ENCODE measurements around the gene PPIL4.
"Not testable (repeated sequence)": the region's sequence is repeated elsewhere in the genome, so short reads cannot be mapped to it uniquely, and the experiment has no call there.

The PPIL4 gene

DNA sequence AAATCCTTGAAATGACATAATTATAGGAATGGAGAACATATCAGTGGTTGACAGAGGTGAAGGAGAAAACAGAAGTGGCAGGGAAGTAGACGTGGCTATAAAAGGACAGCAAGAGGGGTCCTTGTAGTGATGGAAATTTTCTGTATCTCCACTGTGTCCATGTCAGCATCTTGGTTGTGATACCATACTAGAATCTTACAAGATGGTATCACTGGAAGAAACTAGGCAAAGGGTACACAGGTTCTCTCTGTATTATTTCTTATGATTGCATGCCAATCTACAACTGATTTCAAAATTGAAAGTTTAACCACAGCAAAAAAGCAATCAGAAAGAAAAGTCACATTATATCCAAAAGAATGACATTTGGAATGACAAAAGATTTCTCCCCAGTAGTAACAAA, 44.6 kb downstream of the PPIL4 start:
- no peak overlapping the region for H3K9ac ChIP-seq (ENCODE audit: low read depth in 1 of 2, low read length in 2 of 2)
- H3K36me3 ChIP-seq (ENCODE audit: control insufficient read depth in 2 of 2, insufficient read depth in 2 of 2, low read length in 2 of 2), result peaks cover 4 to 8% of the 10 kb centered on the region in 2 donors
- no peaks in the 10 kb centered on the region for H3K27me3 ChIP-seq (ENCODE audit: control insufficient read depth in 2 of 2, insufficient read depth in 2 of 2, low read length in 2 of 2)
- H3K4me1 ChIP-seq (ENCODE audit: control insufficient read depth in 2 of 2, insufficient read depth in 2 of 2, low read length in 2 of 2), result peaks cover 0 to 3% of the 10 kb centered on the region in 2 donors
- no peak overlapping the region for H3K27ac ChIP-seq (ENCODE audit: low read depth in 2 of 2, low read length in 2 of 2)
- no peaks in the 10 kb centered on the region for H3K9me3 ChIP-seq (ENCODE audit: control insufficient read depth in 2 of 2, low read length in 2 of 2)
- H3K4me3 ChIP-seq (ENCODE audit: low read length in 2 of 2), result no peak overlapping the region

DNA sequence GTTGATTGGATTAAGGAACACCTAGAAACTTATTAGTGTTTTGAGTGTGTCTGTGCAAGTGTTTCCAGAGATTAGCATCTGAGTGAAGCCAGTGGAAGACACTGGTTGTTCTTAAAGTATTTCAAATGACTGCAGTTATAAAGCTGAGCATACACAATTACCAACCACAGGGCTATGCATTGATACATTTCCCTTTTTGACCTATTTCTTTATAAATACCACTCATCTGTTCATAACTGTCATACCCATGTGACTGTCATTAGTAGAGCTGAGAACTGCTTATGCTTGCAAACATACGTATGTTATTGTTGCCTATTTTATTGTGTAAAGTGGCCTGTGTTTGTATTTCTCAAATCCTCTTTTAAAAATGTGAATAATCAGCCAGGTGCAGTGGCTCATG, 45.7 kb downstream of the PPIL4 start:
- Histone ChIP-seq H3K36me3 (ENCODE audit: control insufficient read depth in 2 of 2, insufficient read depth in 2 of 2, low read length in 2 of 2) (peaks cover under 1 to 8% of the 10 kb centered on the region in 2 donors), H3K27me3 (ENCODE audit: control insufficient read depth in 2 of 2, insufficient read depth in 2 of 2, low read length in 2 of 2) (no peaks in the 10 kb centered on the region), H3K4me3 (ENCODE audit: low read length in 2 of 2) (no peak overlapping the region), H3K27ac (ENCODE audit: low read depth in 2 of 2, low read length in 2 of 2) (no peak overlapping the region), H3K9ac (ENCODE audit: low read depth in 1 of 2, low read length in 2 of 2) (no peak overlapping the region), H3K9me3 (ENCODE audit: control insufficient read depth in 2 of 2, low read length in 2 of 2) (no peaks in the 10 kb centered on the region), H3K4me1 (ENCODE audit: control insufficient read depth in 2 of 2, insufficient read depth in 2 of 2, low read length in 2 of 2) (peaks cover 0 to 6% of the 10 kb centered on the region in 2 donors)

DNA sequence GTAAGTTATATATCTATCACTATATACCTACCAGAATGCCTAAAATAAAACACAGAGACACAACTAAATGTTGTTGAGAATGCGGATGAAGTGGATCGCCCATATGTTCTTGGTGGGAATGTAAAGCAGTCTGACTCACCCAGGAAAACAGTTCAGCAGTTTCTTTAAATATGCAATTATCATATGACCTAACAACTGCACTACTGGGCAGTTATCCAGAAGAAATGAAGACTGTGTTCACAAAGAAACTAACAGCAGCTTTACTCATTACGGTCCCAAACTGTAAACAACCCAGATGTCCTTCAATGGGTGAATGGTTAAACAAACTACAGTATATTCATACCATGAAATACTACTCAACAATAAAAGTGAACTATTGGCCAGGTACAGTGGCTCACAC, 46.8 kb downstream of the PPIL4 start:
- Histone ChIP-seq H3K27me3 (ENCODE audit: control insufficient read depth in 2 of 2, insufficient read depth in 2 of 2, low read length in 2 of 2) (no peaks in the 10 kb centered on the region), H3K4me1 (ENCODE audit: control insufficient read depth in 2 of 2, insufficient read depth in 2 of 2, low read length in 2 of 2) (peaks cover 0 to 13% of the 10 kb centered on the region in 2 donors), H3K36me3 (ENCODE audit: control insufficient read depth in 2 of 2, insufficient read depth in 2 of 2, low read length in 2 of 2) (peaks cover 0 to under 1% of the 10 kb centered on the region in 2 donors), H3K9me3 (ENCODE audit: control insufficient read depth in 2 of 2, low read length in 2 of 2) (no peaks in the 10 kb centered on the region), H3K9ac (ENCODE audit: low read depth in 1 of 2, low read length in 2 of 2) (no peak overlapping the region), H3K4me3 (ENCODE audit: low read length in 2 of 2) (no peak overlapping the region), H3K27ac (ENCODE audit: low read depth in 2 of 2, low read length in 2 of 2) (peak overlapping the region; percentile 48 to 56)

DNA sequence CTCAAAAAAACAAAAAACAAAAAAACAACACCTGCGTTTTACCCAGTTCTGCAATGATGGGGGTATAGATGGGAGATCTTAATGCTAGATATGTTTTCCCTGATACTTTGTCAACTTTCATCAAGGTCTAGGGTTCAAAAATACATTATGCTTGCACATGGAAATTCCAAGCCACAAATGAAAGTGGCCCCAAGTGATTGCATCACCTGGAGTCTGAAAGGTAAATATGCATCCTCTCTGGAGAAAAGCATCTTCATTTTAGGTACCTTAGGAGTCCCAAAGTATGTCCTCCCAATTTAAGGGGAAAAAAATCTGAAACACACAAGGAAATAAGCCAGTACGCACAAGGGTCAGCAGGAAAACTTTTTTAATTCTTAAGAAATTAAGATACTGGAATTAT, 48.5 kb downstream of the PPIL4 start:
- no peaks in the 10 kb centered on the region for H3K9me3 ChIP-seq (ENCODE audit: control insufficient read depth in 2 of 2, low read length in 2 of 2)
- peak overlapping the region in 1 of 2 donors; percentile 11 for H3K27ac ChIP-seq (ENCODE audit: low read depth in 2 of 2, low read length in 2 of 2)
- no peak overlapping the region for H3K4me3 ChIP-seq (ENCODE audit: low read length in 2 of 2)
- no peaks in the 10 kb centered on the region for H3K27me3 ChIP-seq (ENCODE audit: control insufficient read depth in 2 of 2, insufficient read depth in 2 of 2, low read length in 2 of 2)
- H3K36me3 ChIP-seq (ENCODE audit: control insufficient read depth in 2 of 2, insufficient read depth in 2 of 2, low read length in 2 of 2), result no peaks in the 10 kb centered on the region
- H3K4me1 ChIP-seq (ENCODE audit: control insufficient read depth in 2 of 2, insufficient read depth in 2 of 2, low read length in 2 of 2), result peaks cover 4 to 23% of the 10 kb centered on the region in 2 donors
- H3K9ac ChIP-seq (ENCODE audit: low read depth in 1 of 2, low read length in 2 of 2), result no peak overlapping the region

DNA sequence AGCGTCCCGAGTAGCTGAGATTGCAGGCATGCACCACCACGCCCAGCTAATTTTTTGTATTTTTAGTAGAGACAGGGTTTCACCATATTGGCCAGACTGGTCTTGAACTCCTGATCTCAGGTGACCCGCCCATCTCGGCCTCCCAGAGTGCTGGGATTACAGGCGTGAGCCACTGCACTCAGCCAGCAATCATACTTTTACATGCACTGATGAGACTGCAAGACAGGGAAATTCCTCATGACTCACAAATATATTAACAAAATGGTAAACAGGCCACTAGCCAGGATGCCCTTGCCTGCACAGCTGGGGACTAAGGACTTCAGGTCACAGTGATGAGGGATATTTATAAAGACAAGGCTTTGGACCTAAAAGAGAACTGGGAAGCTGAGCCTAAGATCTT, 49.2 kb downstream of the PPIL4 start:
- not testable (repeated sequence) for H3K9me3 ChIP-seq (ENCODE audit: control insufficient read depth in 2 of 2, low read length in 2 of 2); H3K9ac ChIP-seq (ENCODE audit: low read depth in 1 of 2, low read length in 2 of 2); H3K27me3 ChIP-seq (ENCODE audit: control insufficient read depth in 2 of 2, insufficient read depth in 2 of 2, low read length in 2 of 2); H3K4me3 ChIP-seq (ENCODE audit: low read length in 2 of 2); H3K36me3 ChIP-seq (ENCODE audit: control insufficient read depth in 2 of 2, insufficient read depth in 2 of 2, low read length in 2 of 2)
- Histone ChIP-seq H3K4me1 (ENCODE audit: control insufficient read depth in 2 of 2, insufficient read depth in 2 of 2, low read length in 2 of 2) (peaks cover 4 to 23% of the 10 kb centered on the region in 2 donors), H3K27ac (ENCODE audit: low read depth in 2 of 2, low read length in 2 of 2) (peak overlapping the region; percentile 11 to 45)

DNA sequence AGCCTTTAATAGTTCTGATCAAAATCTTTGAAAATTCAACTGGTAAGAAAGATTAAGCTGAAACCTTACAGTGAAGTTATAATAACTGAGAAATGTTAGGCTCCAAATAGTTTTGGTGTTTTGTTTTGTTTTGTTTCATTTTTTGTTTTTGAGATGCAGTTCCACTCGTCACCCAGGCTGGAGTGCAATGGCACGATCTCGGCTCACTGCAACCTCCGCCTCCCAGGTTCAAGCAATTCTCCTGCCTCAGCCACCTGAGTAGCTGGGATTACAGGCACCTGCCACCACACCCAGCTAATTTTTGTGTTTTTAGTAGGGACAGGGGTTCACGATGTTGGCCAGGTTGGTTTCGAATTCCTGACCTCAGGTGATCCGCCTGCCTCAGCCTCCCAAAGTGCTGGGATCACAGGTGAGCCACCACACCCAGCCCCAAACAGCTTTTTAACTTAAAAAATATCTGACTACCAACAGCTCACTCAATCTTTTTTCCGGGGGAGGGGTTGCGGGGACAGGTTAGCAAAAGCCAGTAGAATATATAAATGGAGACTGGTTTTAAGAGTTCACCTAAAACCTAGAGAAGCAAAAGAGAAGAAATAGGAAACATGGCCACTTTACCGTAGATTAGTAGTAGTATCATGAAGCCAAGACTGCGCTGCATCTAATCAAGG, 50.4 kb downstream of the PPIL4 start:
- H3K9ac ChIP-seq (ENCODE audit: low read depth in 1 of 2, low read length in 2 of 2); H3K36me3 ChIP-seq (ENCODE audit: control insufficient read depth in 2 of 2, insufficient read depth in 2 of 2, low read length in 2 of 2); H3K27me3 ChIP-seq (ENCODE audit: control insufficient read depth in 2 of 2, insufficient read depth in 2 of 2, low read length in 2 of 2); H3K9me3 ChIP-seq (ENCODE audit: control insufficient read depth in 2 of 2, low read length in 2 of 2); H3K4me3 ChIP-seq (ENCODE audit: low read length in 2 of 2): not testable (repeated sequence)
- peak overlapping the region in 1 of 2 donors; percentile 14 for H3K27ac ChIP-seq (ENCODE audit: low read depth in 2 of 2, low read length in 2 of 2)
- H3K4me1 ChIP-seq (ENCODE audit: control insufficient read depth in 2 of 2, insufficient read depth in 2 of 2, low read length in 2 of 2), result peaks cover 4 to 23% of the 10 kb centered on the region in 2 donors

DNA sequence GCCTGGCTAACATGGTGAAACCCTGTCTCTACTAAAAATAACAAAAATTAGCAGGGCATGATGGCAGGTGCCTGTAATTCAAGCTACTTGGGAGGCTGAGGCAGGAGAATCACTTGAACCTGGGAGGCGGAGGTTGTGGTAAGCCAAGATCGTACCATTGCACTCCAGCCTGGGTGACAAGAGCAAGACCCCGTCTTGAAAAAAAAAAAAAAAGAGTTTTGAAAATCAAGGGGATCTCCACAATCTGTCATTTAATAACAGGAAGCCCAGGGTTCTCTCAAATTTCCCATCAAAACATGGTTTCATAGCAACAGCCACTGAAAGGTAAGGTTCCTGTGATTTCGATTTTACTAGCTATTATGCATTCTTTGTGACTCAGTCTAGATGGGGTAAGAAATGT, 51.0 kb downstream of the PPIL4 start:
- not testable (repeated sequence) for H3K9ac ChIP-seq (ENCODE audit: low read depth in 1 of 2, low read length in 2 of 2); H3K36me3 ChIP-seq (ENCODE audit: control insufficient read depth in 2 of 2, insufficient read depth in 2 of 2, low read length in 2 of 2); H3K9me3 ChIP-seq (ENCODE audit: control insufficient read depth in 2 of 2, low read length in 2 of 2); H3K4me3 ChIP-seq (ENCODE audit: low read length in 2 of 2); H3K27me3 ChIP-seq (ENCODE audit: control insufficient read depth in 2 of 2, insufficient read depth in 2 of 2, low read length in 2 of 2)
- H3K4me1 ChIP-seq (ENCODE audit: control insufficient read depth in 2 of 2, insufficient read depth in 2 of 2, low read length in 2 of 2), result peaks cover 4 to 23% of the 10 kb centered on the region in 2 donors
- H3K27ac ChIP-seq (ENCODE audit: low read depth in 2 of 2, low read length in 2 of 2), result peak overlapping the region in 1 of 2 donors; percentile 13

DNA sequence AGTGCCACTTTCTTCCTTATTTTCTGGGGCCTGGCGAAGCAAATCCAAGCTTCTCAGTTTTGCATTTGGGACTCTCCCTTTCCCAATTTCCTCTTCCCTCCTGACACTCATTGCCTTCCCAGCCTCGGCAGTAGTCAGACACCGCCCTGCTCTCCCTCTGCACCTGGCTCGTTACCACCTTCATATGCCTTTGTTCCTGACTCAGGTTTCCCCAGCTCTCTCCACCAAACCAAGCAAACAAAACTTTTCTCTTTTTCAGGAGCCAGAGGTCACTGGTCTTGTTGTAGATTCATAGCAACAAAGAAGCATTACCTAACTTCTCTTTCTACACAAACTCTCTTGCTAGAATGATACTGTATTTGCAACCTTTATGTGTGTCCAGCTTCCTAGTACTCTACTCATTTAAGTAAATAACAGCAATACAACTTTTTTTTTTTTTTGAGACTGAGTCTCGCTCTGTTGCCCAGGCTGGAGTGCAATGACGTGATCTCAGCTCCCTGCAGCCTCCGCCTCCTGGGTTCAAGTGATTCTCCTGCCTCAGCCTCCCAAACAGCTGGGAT, 52.0 kb downstream of the PPIL4 start:
- H3K36me3 ChIP-seq (ENCODE audit: control insufficient read depth in 2 of 2, insufficient read depth in 2 of 2, low read length in 2 of 2), result no peaks in the 10 kb centered on the region
- no peak overlapping the region for H3K9ac ChIP-seq (ENCODE audit: low read depth in 1 of 2, low read length in 2 of 2)
- H3K27ac ChIP-seq (ENCODE audit: low read depth in 2 of 2, low read length in 2 of 2), result peak overlapping the region; percentile 34 to 59
- peaks cover 4 to 23% of the 10 kb centered on the region in 2 donors for H3K4me1 ChIP-seq (ENCODE audit: control insufficient read depth in 2 of 2, insufficient read depth in 2 of 2, low read length in 2 of 2)
- H3K9me3 ChIP-seq (ENCODE audit: control insufficient read depth in 2 of 2, low read length in 2 of 2), result no peaks in the 10 kb centered on the region
- no peaks in the 10 kb centered on the region for H3K27me3 ChIP-seq (ENCODE audit: control insufficient read depth in 2 of 2, insufficient read depth in 2 of 2, low read length in 2 of 2)
- no peak overlapping the region for H3K4me3 ChIP-seq (ENCODE audit: low read length in 2 of 2)

DNA sequence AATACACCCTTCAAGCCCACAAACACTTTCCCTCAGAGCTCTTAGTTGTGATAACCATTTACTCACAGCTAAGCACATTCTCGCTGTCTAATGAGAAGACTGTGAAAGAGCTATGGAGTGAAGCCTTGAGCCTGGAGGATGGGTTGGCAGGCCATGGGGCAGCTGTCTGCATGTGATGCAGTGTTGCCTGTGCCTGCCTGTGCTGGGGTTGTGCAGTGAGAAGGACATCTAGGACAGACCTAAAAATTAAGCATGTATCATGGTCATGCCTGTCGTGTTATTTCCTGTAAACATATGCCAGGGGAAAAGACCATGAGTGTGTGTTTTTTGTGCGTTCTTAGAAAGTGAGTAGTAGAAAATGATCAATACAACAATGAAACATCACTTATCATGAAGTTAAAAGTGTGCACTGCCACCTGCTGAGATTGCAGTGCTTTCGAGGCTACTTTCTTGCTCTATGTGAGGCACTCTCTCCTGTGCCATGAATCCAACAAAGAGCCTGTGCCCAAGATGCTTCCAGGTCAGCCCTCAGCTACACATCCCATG, 53.0 kb downstream of the PPIL4 start:
- Histone ChIP-seq H3K27ac (ENCODE audit: low read depth in 2 of 2, low read length in 2 of 2) (no peak overlapping the region), H3K36me3 (ENCODE audit: control insufficient read depth in 2 of 2, insufficient read depth in 2 of 2, low read length in 2 of 2) (no peaks in the 10 kb centered on the region), H3K4me3 (ENCODE audit: low read length in 2 of 2) (no peak overlapping the region), H3K9me3 (ENCODE audit: control insufficient read depth in 2 of 2, low read length in 2 of 2) (no peaks in the 10 kb centered on the region), H3K4me1 (ENCODE audit: control insufficient read depth in 2 of 2, insufficient read depth in 2 of 2, low read length in 2 of 2) (peaks cover 4 to 23% of the 10 kb centered on the region in 2 donors), H3K9ac (ENCODE audit: low read depth in 1 of 2, low read length in 2 of 2) (no peak overlapping the region), H3K27me3 (ENCODE audit: control insufficient read depth in 2 of 2, insufficient read depth in 2 of 2, low read length in 2 of 2) (no peaks in the 10 kb centered on the region)

DNA sequence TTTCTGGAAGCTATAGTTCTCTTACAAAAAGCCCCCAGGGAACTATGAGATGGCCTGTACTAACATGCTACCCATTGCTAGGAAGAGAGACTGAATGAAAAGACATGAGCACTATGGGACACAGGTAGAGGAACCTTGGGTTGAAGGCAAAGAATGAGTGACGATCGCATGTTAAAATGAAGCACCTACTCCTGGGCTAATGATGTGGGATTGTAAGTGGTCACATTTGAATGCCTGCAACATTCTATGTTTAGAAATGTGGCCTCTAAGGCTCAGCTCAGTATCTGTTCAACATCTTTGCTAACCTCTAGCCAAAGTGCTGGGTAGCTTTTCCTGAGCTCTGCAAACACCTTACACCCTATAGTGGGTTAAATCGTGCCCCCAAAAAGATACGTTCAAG, 55.9 kb downstream of the PPIL4 start:
- H3K9me3 ChIP-seq (ENCODE audit: control insufficient read depth in 2 of 2, low read length in 2 of 2), result no peaks in the 10 kb centered on the region
- H3K4me3 ChIP-seq (ENCODE audit: low read length in 2 of 2), result no peak overlapping the region
- H3K36me3 ChIP-seq (ENCODE audit: control insufficient read depth in 2 of 2, insufficient read depth in 2 of 2, low read length in 2 of 2), result no peaks in the 10 kb centered on the region
- no peaks in the 10 kb centered on the region for H3K27me3 ChIP-seq (ENCODE audit: control insufficient read depth in 2 of 2, insufficient read depth in 2 of 2, low read length in 2 of 2)
- no peak overlapping the region for H3K9ac ChIP-seq (ENCODE audit: low read depth in 1 of 2, low read length in 2 of 2)
- no peak overlapping the region for H3K27ac ChIP-seq (ENCODE audit: low read depth in 2 of 2, low read length in 2 of 2)
- peaks cover 11 to 26% of the 10 kb centered on the region in 2 donors for H3K4me1 ChIP-seq (ENCODE audit: control insufficient read depth in 2 of 2, insufficient read depth in 2 of 2, low read length in 2 of 2)
